Measurements from ENCODE around the gene FGF3. TPM values are rescaled to one million over a fixed set of nuclear protein-coding genes. Genes with fewer than 3 reads are reported as not detected.

FGF3 gene
- total RNA-seq, 1 donor from 2014 or later = not detected

DNA sequence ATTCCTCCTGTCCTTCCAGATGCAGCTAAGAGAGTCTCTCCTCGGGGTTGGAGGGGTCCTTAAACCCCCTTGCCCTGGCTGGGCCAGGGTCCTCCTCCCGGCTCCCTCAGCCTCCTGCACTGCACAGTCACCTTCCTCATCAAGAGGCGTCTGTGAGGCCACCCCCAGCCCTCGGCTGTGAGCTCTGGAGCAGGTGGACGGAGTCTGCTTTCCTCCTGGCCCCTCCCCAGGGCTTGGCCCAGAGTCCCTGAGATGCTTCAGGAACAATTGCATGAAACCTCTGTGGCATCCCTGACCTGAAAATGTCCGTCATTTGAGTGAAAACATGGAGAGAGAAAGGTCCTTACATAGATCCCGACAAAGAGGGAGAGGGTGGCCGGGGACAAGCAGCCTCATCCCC, 6.7 kb upstream of the FGF3 start:
- H3K9me3 ChIP-seq (replicated peaks) = peaks cover 12% of the 10 kb centered on the region
- H3K27ac ChIP-seq (replicated peaks) = no peak overlapping the region
- no peaks in the 10 kb centered on the region for H3K4me1 ChIP-seq
- no peaks in the 10 kb centered on the region for H3K36me3 ChIP-seq
- H3K27me3 ChIP-seq (ENCODE audit: low read depth) = peaks cover 77% of the 10 kb centered on the region
- TF ChIP-seq, protein P1, sequence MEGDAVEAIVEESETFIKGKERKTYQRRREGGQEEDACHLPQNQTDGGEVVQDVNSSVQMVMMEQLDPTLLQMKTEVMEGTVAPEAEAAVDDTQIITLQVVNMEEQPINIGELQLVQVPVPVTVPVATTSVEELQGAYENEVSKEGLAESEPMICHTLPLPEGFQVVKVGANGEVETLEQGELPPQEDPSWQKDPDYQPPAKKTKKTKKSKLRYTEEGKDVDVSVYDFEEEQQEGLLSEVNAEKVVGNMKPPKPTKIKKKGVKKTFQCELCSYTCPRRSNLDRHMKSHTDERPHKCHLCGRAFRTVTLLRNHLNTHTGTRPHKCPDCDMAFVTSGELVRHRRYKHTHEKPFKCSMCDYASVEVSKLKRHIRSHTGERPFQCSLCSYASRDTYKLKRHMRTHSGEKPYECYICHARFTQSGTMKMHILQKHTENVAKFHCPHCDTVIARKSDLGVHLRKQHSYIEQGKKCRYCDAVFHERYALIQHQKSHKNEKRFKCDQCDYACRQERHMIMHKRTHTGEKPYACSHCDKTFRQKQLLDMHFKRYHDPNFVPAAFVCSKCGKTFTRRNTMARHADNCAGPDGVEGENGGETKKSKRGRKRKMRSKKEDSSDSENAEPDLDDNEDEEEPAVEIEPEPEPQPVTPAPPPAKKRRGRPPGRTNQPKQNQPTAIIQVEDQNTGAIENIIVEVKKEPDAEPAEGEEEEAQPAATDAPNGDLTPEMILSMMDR (IDR thresholded peaks at IDR 0.05; ENCODE audit: borderline replicate concordance) = no peak
- no peak overlapping the region for H3K4me3 ChIP-seq
- DNase-seq = no peak
- intact Hi-C loops (cut with micrococcal nuclease) = no loop called here

DNA sequence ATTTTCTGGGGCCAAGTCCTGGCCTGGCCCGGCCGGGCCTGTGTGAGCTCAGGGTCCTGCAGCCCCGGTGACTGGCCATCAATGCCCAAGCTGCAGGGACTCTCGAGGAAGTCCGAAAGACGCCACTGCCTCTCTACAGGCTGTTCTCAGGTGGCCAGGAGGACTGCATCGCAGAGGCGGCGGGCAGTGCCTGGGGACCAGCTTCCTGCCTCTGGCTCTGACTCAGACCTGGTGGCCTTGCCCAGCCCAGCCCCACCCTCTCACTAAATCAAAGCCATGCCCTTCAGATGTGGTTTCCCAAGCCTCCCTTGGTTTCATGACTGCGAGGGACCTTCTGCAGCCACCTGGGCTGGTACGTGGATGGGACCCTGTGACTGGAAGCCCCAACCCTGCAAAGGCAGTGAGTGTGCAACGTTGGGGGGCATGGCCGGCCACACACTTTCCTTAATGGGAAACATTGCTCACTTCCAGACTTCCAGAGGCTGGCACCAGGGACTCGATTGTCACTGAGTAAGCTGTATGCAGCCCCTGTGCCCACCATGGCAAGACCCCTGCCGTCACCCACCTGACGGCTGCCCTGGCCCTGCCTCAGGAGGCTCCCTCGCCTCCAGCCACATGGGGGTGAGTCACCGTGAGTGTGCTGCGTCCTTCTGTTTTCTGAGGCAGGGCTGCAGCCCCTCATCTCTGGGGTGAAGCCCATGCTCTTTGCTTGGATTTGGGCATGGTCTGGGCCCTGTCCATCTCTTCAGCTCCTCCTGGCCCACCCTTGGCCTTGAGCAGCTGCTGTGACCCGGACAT, 6.0 kb upstream of the FGF3 start:
- H3K27ac ChIP-seq (replicated peaks) = no peak overlapping the region
- no peaks in the 10 kb centered on the region for H3K36me3 ChIP-seq
- H3K4me3 ChIP-seq = no peak overlapping the region
- no peak for DNase-seq
- no peaks in the 10 kb centered on the region for H3K4me1 ChIP-seq
- TF ChIP-seq, protein P1 (IDR thresholded peaks at IDR 0.05; ENCODE audit: borderline replicate concordance) = no peak
- H3K9me3 ChIP-seq (replicated peaks) = peaks cover 12% of the 10 kb centered on the region
- H3K27me3 ChIP-seq (ENCODE audit: low read depth) = peaks cover 77% of the 10 kb centered on the region
- intact Hi-C loops (cut with micrococcal nuclease) = no loop called here

DNA sequence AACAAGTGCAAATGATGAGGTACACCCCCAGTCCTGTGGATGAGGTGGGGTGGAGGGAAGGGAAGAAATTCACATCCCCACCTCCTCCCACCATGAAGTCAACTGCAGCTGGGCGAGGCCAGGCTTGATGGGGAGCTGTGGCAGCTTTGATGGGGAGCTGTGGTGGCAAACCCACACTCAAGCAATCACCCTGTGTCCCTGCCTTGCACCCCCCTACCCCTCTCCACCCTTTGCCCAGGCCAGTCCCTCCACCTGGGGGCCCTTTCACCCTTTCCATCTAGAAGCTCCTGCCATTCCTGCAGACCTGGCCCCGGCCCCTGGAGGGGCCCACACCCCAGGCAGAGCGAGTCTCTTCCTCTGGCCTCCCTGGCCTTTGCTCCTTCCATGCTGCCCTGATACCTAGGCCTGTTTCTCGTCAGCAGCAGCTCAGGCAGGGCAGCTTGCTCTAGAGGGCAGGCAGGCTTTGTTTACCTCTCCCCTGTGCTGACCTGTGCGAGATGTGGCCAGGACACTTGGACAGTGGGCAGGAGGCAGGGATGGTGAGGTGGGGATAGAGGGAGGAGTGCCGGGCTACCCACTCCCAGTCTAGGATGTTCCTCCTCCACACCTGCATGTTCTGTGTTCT, 4.5 kb upstream of the FGF3 start:
- H3K27ac ChIP-seq (replicated peaks) = no peak overlapping the region
- H3K9me3 ChIP-seq (replicated peaks) = peaks cover 12% of the 10 kb centered on the region
- no peak overlapping the region for H3K4me3 ChIP-seq
- TF ChIP-seq, protein P1 (IDR thresholded peaks at IDR 0.05; ENCODE audit: borderline replicate concordance) = no peak
- intact Hi-C loops (cut with micrococcal nuclease) = no loop called here
- no peak for DNase-seq
- H3K27me3 ChIP-seq (ENCODE audit: low read depth) = peaks cover 89% of the 10 kb centered on the region
- H3K4me1 ChIP-seq = no peaks in the 10 kb centered on the region
- no peaks in the 10 kb centered on the region for H3K36me3 ChIP-seq

DNA sequence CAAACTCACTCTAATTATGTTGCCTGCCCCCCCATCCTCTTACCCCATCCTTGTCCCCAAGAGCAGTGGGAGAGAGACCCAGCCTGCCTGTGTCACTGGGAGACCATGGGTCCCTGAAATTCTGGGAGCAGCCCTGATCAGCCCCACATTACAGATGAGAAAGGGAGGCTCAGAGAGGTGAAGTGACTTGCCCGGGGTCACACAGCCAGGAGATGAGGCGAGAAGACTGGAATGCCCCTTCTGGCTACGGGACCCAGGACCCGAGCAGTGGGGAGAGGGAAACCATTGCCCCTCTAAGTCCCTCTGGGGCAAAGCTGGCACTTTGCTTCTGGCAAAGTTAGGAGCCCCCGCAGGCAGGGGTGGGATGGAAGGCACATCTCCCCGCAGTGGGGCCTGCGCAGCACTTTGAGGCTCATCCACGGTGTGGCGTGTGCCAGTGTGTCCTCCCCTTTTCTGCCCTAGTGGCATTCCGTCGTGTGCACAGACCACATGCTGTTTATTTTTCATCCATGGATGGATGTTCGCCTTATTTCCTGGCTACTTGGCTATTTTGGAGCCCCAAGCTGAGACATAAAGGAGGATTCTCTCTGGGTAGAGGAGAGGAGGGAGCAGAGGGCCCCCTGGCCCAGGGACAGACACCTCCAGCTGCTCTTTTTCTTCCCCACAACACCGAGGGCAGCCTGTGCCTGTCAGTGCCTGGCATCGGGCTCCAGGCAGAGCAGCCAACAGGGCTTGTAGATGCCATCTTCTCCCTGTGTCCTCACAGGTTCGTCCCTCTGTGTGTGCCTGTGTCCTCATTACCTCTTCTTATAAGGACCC, 3.7 kb upstream of the FGF3 start:
- H3K4me1 ChIP-seq = peaks cover 7% of the 10 kb centered on the region
- H3K36me3 ChIP-seq = no peaks in the 10 kb centered on the region
- no peak overlapping the region for H3K27ac ChIP-seq (replicated peaks)
- intact Hi-C loops (cut with micrococcal nuclease) = no loop called here
- no peak overlapping the region for H3K4me3 ChIP-seq
- DNase-seq = no peak
- peaks cover 11% of the 10 kb centered on the region for H3K9me3 ChIP-seq (replicated peaks)
- H3K27me3 ChIP-seq (ENCODE audit: low read depth) = peaks cover 98% of the 10 kb centered on the region
- TF ChIP-seq, protein P1 (IDR thresholded peaks at IDR 0.05; ENCODE audit: borderline replicate concordance) = no peak

DNA sequence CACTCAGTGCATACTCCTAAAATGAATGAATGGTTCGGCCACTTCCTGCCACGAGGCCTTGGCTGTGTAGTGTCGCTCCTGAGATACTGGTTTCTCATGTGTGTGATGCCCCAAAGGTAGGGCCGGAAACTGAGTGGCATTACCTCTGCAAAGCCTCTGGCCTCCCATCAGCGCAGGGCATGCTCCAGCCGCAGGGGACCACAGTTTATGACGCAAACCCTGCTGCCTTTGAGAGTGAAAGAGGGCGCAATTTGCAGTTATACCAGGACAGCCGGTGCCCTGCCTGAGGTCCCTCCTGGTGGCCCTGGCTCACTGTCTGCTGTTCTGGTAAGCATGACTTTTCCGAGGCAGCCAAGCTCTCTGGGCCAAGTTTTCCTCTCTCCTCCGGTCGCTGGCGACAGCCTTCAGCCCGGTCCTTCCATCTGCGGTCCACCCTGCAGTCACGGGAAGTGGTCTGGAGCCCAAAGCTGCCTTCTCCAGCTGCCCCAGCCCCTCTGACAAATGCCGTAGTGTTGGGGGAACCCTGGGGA, 2.4 kb upstream of the FGF3 start:
- Histone ChIP-seq H3K4me1 (peaks cover 16% of the 10 kb centered on the region), H3K9me3 (replicated peaks) (no peaks in the 10 kb centered on the region), H3K36me3 (no peaks in the 10 kb centered on the region), H3K4me3 (no peak overlapping the region), H3K27me3 (ENCODE audit: low read depth) (peaks cover 100% of the 10 kb centered on the region), H3K27ac (replicated peaks) (no peak overlapping the region)
- intact Hi-C loops (cut with micrococcal nuclease) = no loop called here
- DNase-seq = no peak
- TF ChIP-seq, protein P1 (IDR thresholded peaks at IDR 0.05; ENCODE audit: borderline replicate concordance) = no peak
